Measurements from ENCODE around the gene KLC3.

The KLC3 gene

DNA sequence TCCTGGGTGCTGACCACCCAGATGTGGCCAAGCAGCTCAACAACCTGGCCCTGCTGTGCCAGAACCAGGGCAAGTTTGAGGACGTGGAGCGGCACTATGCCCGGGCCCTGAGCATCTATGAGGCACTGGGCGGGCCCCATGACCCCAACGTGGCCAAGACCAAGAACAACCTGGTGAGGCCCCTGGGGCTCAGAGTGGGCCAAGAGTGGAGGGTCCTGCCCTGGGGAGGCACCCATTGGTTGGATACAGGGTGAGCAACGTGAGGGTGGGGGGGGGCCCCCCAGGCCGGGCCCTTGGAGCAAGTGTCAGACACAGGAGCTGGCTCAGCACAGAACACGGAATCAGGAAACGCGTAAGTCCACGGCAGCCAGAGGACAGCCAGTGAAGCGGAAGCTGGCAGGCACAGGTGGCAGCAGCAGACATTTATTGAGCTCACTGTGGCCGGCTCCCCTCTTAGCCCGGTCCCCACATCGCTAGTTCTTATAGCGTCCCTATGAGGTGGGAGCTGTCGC is 8.9 kb downstream of the KLC3 start:
- Histone ChIP-seq H3K9ac (ENCODE audit: low read depth, low read length, poor library complexity, severe bottlenecking) (no peak overlapping the region), H3K9me3 (ENCODE audit: insufficient read depth, low read depth, low read length) (no peaks in the 10 kb centered on the region), H3K79me2 (ENCODE audit: insufficient read depth, low read length) (no peaks in the 10 kb centered on the region), H4K20me1 (ENCODE audit: insufficient read depth, low read length, poor library complexity, severe bottlenecking) (no peaks in the 10 kb centered on the region), H3K4me2 (ENCODE audit: low read depth, low read length, poor library complexity, severe bottlenecking) (no peak overlapping the region), H2AFZ (ENCODE audit: low read length) (no peak overlapping the region), H3F3A (ENCODE audit: low read depth) (no peaks in the 10 kb centered on the region), H3K4me3 (ENCODE audit: low read length, poor library complexity, severe bottlenecking) (no peak overlapping the region), H3K4me1 (ENCODE audit: insufficient read depth, low read length, poor library complexity, severe bottlenecking) (no peaks in the 10 kb centered on the region), H3K36me3 (ENCODE audit: insufficient read depth, low read length) (no peaks in the 10 kb centered on the region; the same call in 1 of the 2 replicates), H3K27me3 (ENCODE audit: insufficient read depth, low read length, poor library complexity, severe bottlenecking) (no peaks in the 10 kb centered on the region), H3K9me2 (replicated peaks; ENCODE audit: low read depth, low read length) (no peaks in the 10 kb centered on the region)
- TF ChIP-seq, protein P1, sequence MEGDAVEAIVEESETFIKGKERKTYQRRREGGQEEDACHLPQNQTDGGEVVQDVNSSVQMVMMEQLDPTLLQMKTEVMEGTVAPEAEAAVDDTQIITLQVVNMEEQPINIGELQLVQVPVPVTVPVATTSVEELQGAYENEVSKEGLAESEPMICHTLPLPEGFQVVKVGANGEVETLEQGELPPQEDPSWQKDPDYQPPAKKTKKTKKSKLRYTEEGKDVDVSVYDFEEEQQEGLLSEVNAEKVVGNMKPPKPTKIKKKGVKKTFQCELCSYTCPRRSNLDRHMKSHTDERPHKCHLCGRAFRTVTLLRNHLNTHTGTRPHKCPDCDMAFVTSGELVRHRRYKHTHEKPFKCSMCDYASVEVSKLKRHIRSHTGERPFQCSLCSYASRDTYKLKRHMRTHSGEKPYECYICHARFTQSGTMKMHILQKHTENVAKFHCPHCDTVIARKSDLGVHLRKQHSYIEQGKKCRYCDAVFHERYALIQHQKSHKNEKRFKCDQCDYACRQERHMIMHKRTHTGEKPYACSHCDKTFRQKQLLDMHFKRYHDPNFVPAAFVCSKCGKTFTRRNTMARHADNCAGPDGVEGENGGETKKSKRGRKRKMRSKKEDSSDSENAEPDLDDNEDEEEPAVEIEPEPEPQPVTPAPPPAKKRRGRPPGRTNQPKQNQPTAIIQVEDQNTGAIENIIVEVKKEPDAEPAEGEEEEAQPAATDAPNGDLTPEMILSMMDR (conservative IDR thresholded peaks at IDR 0.05; ENCODE audit: low read length) = no peak
- TF ChIP-seq EZH2phosphoT487 (IDR thresholded peaks at IDR 0.05; ENCODE audit: borderline replicate concordance) = no peak

DNA sequence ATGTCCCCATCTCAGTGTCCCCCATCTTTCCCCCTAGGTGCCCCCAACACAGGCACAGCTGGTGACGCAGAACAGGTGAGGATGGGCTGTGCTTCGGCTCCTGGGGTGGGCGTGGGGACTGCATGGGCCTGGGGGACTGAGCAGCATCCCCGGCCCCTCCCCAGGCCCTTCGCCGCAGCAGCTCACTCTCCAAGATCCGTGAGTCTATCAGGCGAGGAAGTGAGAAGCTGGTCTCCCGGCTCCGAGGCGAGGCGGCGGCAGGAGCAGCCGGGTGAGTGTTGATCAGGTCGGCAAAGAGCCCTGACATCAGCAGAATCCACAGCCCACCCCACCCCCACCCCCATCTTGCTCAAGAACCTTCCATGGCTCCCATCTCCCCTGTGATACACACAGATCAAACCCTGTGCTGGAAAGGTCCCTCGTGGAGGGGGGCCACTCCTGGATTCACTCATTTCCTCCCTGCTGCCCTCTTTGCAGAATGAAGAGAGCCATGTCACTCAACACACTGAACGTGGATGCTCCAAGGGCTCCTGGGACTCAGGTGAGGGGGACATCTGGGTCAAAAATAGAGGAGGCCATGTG is 10.0 kb downstream of the KLC3 start:
- Histone ChIP-seq H3K4me3 (ENCODE audit: low read length, poor library complexity, severe bottlenecking) (no peak overlapping the region), H3K4me2 (ENCODE audit: low read depth, low read length, poor library complexity, severe bottlenecking) (no peak overlapping the region), H4K20me1 (ENCODE audit: insufficient read depth, low read length, poor library complexity, severe bottlenecking) (no peaks in the 10 kb centered on the region), H3K9me3 (ENCODE audit: insufficient read depth, low read depth, low read length) (no peaks in the 10 kb centered on the region), H3K9me2 (replicated peaks; ENCODE audit: low read depth, low read length) (no peaks in the 10 kb centered on the region), H3K4me1 (ENCODE audit: insufficient read depth, low read length, poor library complexity, severe bottlenecking) (no peaks in the 10 kb centered on the region), H3K27me3 (ENCODE audit: insufficient read depth, low read length, poor library complexity, severe bottlenecking) (no peaks in the 10 kb centered on the region), H3K79me2 (ENCODE audit: insufficient read depth, low read length) (no peaks in the 10 kb centered on the region), H3F3A (ENCODE audit: low read depth) (no peaks in the 10 kb centered on the region), H3K36me3 (ENCODE audit: insufficient read depth, low read length) (peaks cover 3% of the 10 kb centered on the region; the same call in 1 of the 2 replicates), H2AFZ (ENCODE audit: low read length) (no peak overlapping the region), H3K9ac (ENCODE audit: low read depth, low read length, poor library complexity, severe bottlenecking) (no peak overlapping the region)
- TF ChIP-seq, protein P1 (conservative IDR thresholded peaks at IDR 0.05; ENCODE audit: low read length) = no peak
- TF ChIP-seq EZH2phosphoT487 (IDR thresholded peaks at IDR 0.05; ENCODE audit: borderline replicate concordance) = no peak

DNA sequence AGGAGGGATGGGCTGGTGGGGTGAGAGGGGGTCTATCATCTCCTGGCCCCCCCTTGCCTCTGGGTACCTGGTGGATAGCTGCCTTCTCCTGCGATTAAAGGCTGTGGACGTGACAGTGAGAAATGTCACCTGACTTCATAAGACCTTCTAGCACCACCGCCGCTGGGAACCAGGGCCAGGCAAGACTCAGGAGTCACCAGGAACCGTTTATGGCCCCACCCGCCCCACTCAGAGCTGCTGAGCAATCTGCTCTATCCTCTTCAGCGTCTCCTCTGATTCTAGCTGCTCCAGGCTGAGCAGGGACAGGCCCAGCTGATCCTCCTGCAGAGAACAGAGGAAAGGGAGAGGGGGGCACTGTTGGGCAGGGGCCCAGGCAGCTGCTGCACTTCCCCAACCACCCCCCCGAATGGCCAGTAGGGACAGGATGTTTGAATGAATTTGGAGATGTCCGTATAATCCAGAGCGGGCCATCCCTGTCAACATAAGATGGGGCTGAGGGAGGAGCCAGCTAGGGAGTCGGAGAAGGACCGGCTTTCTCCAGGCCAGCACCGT is 10.9 kb downstream of the KLC3 start:
- H3F3A ChIP-seq (ENCODE audit: low read depth) = no peaks in the 10 kb centered on the region
- H3K4me3 ChIP-seq (ENCODE audit: low read length, poor library complexity, severe bottlenecking) = no peak overlapping the region
- no peaks in the 10 kb centered on the region for H3K9me2 ChIP-seq (replicated peaks; ENCODE audit: low read depth, low read length)
- no peaks in the 10 kb centered on the region for H3K4me1 ChIP-seq (ENCODE audit: insufficient read depth, low read length, poor library complexity, severe bottlenecking)
- H2AFZ ChIP-seq (ENCODE audit: low read length) = no peak overlapping the region
- H3K9me3 ChIP-seq (ENCODE audit: insufficient read depth, low read depth, low read length) = no peaks in the 10 kb centered on the region
- TF ChIP-seq EZH2phosphoT487 (IDR thresholded peaks at IDR 0.05; ENCODE audit: borderline replicate concordance) = no peak
- TF ChIP-seq, protein P1 (conservative IDR thresholded peaks at IDR 0.05; ENCODE audit: low read length) = no peak
- peaks cover 3% of the 10 kb centered on the region; the same call in 1 of the 2 replicates for H3K36me3 ChIP-seq (ENCODE audit: insufficient read depth, low read length)
- no peak overlapping the region for H3K4me2 ChIP-seq (ENCODE audit: low read depth, low read length, poor library complexity, severe bottlenecking)
- no peak overlapping the region for H3K9ac ChIP-seq (ENCODE audit: low read depth, low read length, poor library complexity, severe bottlenecking)
- H3K27me3 ChIP-seq (ENCODE audit: insufficient read depth, low read length, poor library complexity, severe bottlenecking) = no peaks in the 10 kb centered on the region
- no peaks in the 10 kb centered on the region for H3K79me2 ChIP-seq (ENCODE audit: insufficient read depth, low read length)
- no peaks in the 10 kb centered on the region for H4K20me1 ChIP-seq (ENCODE audit: insufficient read depth, low read length, poor library complexity, severe bottlenecking)

Data from Loucy (cell line).